SHP77 (cell line): ENCODE results near the gene ATL2.
"Not testable (repeated sequence)": the region's sequence is repeated elsewhere in the genome, so short reads cannot be mapped to it uniquely, and the experiment has no call there.

Experiments used
- DNase-seq, 2 experiments: peaks; one replicate each; lab custom pipeline; 2025; lab: John Stamatoyannopoulos, UW

The ATL2 gene

DNA sequence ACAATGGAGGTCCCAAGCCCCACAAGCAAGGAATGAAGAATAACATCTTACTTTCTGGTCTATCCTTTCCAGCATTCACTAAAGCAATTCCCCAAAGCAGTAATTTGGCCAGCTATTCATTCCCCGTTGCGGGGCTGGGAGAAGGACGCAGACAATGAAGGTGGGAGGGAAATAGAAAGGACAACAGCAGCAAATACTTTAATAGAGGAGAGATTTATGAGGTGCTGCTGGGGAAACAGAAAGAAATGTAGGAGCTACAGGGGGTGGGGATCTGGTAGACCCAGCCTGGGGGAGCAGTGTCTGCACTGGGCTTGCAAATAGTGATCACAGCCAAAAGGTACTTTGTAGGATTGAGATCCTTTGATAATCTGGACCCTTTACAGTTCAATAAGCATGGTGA lies 13.9 kb upstream of the ATL2 start:
- no peak for DNase-seq

DNA sequence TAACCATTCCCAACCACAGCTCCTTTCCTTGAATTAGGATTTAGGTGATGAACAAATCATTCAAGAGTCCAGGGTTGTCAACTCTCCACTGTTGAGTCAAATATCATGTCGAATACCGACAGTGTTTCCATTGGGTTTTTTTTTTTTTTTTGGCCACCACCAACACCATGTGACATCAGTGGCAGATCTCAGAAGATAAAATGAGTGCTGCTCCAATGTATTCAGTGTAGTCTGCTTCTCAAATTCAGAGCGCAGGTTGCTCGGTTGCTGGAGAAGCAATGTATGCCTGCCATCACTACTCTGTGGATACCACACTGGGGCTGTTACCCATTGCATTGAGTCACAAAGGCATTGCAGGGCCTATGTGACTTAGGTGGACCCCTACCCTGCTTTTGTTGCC lies 10.8 kb upstream of the ATL2 start:
- DNase-seq = no peak

DNA sequence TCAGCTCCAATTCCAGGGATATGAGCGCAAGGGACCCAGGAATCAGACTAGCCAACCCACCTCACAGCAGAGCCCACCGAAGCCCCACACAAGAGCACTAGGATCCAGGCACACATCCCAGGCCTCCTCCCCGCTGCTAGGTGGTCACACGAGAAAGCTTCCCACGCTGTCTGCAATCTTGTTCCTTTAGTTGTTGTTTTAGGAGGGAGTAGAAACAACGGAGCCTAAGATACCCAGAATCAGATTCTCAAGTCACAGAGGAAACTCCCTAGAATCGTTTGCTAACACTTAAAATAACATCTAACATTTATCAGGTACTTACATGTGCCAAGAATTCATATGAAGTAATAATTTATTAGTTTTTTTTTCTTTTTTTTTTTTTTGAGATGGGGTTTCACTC lies 9.7 kb upstream of the ATL2 start:
- DNase-seq = no peak

DNA sequence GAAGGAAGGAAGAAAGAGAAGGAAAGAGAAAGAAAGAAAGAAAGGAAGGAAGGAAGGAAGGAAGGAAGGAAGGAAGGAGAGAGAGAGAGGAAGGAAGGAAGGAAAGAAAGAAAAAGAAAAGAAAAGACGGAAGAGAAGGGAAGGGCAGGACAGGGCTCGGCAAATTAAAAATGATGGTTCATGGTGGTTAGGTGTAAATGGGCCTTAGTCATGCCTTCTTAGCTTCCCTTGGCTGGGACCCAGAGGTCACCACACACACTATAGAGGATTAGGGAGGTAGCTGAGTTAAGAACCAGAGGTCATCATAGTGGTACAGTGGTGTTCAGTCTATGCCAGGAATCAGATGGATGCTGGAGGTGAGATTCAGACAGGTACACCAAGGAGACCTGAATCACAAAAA lies 9.3 kb upstream of the ATL2 start:
- DNase-seq = no peak

DNA sequence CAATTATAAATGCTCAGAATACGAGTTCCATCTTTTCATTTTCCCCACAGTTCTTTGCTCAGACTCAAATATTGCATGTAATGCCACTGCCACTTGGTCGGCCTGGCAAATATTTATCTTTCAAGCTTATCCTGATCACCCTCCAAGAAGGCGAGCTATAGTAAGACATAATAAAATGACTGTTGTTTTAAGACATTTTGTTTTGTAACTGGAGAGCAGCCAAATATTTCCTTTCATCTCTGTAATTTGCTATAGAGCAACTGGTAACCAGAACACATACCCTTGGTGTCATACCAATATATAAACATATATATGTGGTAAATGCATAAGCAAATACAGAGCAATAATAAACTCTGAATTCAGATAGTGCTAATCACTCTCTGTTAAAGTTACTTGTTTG lies 7.3 kb upstream of the ATL2 start:
- no peak for DNase-seq

DNA sequence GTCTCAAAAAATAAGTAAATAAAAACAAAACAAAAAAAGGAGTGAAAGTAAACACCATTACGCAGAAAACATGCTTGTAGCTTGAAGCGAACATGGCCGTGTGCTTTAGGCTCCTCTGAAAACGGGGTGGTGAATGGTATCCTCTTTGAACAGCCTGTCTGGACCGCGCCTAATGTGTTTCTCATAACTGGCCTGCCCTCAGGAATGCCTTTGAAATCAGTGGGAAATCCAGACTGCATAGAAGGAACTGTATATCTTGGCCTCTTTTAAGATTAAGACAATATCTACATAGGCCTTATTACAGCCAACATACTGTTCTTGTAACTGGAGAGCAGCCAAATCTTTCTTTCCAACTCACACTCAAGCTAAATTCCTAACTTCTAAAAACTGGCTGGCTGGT lies 6.7 kb upstream of the ATL2 start:
- DNase-seq = not testable (repeated sequence)

DNA sequence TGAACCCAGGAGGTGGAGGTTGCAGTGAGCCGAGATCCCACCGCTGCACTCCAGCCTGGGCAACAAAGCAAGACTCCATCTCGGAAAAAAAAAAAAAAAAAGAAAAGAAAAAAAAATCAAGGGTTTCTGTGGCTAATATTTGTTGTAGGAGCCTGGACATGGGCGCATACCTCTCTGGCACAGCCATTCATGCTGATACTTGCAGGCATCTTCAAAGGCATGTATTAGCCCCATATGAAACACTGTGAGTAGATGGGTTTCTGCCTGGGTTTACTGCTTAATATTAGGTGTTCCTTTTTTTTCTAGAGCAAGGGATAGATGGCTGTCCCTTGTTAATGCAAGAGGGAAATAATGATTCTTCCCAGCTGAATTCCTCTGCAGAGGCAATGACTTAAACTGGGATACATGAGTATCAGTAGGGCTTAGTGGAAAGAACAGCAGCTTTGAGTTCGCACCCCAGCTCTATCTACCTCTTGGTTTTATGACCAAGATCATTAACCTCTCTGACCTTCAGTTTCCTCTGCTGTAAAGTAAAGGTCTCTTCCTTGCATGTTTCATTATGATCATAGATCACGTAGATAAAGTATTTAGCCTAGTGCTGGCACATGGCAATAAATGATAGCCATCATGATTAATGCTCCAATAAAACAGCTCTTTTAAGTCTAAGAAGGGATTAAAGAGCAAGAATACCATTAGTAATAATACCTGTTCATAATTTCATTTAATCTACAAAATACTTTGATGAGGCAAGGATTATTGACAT lies 4.5 kb upstream of the ATL2 start:
- no peak for DNase-seq

DNA sequence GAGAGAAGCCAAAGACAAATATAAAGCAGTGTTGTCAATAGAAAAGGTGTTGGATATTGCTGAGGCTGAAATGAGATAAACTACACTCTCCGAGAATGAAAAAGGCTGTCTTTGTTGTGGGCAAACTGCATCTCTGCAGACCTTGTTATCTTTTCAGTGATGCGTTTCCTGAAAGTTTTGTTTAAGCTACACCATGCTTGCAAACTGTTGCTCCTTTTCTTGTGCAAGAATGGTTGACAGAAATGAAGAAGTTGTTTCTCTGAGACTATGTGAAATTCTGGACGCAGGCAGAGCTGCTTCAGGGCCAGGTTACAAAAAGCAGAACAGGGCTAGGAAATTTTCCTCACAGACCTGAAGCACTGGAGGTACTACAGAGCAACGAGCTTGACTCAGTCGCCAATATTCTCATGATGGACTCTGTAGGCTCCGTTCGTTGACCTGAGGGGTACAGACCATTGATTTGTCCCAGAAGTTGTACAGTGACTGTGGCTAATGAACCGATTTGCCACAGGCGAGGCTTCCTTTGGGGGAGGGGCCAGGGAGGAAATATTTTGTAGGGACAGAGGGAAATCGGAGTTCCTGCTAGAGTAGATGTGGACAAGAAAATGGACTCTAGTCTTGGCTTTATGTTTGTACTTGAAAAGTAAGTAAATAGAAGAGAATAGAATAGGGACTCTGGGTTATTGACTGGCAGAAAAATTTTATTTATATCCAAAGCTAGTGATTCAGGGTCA lies 3.5 kb upstream of the ATL2 start:
- DNase-seq = no peak

DNA sequence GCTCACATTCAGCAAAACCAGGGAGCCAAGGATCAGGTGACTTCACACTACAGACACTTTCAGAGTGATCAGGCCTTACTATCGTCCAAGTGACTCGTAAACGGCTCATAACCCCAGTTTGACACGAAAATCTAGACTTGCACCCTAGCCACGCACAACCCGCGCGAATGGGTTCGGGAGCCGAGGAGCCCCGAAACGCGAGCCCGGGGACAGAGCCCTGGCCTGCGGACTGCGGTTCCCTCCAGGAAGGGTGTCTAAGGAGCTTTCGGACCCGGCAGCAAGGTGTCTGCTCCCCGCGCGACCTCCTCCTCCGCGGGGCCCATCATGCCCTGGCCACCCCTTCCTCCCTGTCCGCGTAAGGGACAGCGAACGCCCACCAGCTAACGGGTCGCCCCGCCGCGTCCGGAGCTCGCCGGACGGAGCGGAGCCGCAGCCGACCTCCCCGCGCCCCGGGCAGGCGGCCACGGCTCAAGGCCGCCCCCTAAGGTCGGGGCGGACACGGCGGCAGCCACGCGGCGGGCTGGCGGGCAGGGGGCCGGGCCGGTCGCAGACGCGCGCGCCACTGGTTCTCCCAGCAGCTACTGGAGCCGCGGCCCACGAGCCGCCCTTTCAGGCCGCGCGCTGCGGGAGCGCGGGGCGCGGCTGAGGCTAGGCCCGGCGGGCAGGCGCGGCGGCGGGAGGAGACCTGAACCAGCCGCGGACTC lies 575 bp downstream of the ATL2 start:
- DNase-seq = peak in 1 of 2 experiments; percentile 36

DNA sequence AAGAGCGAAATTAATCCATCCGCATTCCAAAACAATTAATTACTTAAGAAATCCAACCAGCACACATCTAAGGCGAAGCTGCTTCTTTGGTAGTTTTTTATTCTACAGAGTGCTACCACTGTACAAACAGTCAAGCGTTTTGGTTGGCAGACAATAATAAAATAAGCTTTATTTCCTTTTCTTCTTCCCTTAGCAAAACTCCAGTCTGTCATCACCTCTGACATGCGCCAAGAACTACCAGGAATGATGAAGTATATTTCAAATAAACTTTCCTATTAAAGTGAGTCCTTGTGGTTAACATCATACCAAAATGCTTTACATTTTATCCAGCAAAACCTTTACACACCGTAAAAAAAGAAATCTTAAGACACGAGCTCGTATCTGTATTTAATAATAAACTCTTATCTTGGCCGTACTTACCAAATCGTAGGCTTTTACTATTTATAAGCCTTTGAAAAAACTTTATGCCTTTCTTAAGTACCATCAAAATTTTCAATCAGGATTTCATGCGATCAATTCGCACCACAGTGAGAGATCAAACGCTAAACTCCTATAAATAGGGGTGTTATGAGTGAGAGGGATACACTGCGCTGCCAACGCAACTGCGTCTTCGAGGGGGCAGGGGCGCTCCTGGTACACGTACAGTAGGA lies 1.3 kb downstream of the ATL2 start:
- DNase-seq = no peak

DNA sequence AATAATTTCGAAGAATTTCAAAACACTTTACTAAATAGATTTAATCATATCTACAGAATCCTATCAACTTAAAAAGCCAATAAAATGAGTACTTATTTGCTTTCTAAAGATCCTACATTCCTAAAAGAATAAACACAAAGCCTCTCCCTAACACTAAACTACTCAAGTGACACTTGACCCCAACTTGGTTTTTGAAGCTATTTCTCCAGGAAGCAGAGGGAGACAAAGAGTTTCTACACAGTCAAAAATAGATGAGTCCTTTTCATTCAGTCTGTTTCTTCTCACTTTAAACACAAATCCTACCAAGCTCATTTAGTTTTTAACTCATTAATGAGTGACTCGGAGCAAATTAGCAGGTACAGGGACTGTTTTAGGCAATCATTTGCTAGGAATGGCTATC lies 2.1 kb downstream of the ATL2 start:
- no peak for DNase-seq

DNA sequence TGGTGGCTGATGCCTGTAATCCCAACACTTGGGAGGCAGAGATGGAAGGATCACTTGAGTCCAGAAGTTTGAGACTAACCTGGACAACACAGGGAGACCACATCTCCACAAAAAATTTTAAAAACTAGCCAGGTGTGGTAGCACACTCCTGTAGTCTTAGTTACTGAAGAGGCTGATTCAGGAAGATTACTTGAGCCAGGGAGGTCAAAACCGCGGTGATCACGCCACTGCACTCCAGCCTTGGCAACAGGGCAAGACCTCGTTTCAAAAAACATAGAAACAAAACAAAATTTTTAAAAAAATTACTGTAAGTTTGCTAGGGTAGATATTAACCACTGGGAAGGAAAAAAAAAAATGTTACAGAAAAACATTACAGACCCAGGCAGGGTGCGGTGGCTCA lies 5.8 kb downstream of the ATL2 start:
- no peak for DNase-seq

DNA sequence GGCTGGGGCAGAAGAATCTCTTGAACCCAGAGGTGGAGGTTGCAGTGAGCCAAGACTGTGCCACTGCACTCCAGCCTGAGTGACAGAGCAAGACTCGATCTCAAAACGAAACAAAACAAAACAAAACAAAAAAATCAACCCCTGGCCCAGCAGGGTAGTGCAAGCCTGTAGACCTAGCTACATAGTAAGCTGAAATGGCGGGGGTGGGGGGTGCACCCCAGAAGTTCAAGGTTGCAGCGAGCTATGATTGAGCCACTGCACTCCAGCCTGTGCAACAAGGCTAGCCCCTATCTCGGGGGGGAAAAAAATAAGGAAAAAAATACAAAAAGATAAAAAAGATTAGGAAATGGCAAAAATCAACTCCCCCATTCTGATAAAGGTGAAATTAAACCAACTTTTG lies 6.4 kb downstream of the ATL2 start:
- DNase-seq = no peak

DNA sequence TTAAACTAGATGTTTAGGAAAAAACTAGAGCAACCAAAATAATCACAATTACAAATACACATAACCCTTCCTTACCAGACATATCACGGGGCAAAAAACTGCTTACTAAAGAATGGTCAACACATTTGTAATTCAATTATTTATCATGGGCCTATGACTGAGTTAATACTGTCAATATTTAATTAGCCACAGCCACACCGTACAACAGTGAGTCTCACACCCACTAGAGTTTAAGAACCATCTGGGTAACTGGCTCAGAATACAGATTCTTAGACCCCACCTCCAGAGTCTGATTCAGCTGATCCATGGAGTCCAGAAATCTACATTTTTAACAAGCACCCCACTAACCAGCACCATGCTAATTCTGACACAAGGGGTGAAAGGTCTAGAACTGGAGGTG lies 14.8 kb downstream of the ATL2 start:
- DNase-seq = no peak

DNA sequence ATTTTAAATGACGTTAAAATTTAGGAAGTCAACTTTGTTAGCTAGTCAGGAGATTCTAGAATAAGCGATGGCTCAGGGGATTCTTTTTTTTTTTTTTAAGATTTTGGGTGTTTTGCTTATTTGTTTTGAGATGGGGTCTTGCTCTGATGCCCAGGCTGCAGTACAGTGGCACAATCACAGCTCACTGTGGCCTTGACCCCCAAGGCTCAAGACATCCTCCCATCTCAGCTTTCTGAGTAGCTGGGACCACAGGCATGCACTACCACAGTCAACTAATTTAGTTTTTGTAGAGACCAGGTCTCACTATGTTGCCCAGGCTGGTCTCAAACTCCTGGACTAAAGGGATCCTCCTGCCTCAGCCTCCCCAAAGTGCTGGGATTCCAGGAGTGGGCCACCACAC lies 16.9 kb downstream of the ATL2 start:
- no peak for DNase-seq

DNA sequence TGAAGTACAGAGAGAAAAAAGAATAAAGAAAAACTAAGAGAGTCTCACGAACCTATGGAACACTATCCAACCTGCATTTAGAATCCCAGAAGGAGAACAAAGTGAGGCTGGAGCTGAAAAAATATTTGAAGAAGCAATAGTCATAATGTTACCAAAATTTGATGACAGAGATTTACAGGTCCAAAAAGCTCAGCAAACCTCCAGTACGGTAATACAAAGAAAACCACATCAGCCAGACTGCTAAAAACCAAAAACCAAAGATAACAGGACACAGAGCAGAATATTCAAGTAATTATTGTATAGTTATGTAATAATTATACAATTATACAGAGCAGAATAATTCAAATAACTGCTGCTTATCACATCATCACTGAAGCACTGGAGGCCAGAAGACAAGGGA lies 23.7 kb downstream of the ATL2 start:
- DNase-seq = no peak

DNA sequence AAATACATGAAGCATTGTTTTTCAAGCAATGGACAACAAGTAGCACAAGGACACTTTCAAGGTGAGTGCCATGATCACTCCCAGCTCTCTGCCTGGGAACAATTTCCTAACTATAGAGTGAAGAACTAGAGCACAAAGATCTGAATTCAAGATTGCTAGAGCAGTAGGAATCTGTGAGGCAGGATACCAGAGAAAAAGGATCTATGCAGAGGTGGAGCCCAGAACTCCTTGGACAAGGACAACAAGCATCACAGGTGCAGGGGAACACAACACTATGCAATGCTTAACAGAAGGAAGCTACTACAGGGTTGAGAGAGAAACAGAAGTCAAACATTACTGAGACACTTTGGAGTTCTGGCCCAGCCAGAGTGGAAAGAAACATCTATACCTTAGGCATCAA lies 24.7 kb downstream of the ATL2 start:
- DNase-seq = no peak

DNA sequence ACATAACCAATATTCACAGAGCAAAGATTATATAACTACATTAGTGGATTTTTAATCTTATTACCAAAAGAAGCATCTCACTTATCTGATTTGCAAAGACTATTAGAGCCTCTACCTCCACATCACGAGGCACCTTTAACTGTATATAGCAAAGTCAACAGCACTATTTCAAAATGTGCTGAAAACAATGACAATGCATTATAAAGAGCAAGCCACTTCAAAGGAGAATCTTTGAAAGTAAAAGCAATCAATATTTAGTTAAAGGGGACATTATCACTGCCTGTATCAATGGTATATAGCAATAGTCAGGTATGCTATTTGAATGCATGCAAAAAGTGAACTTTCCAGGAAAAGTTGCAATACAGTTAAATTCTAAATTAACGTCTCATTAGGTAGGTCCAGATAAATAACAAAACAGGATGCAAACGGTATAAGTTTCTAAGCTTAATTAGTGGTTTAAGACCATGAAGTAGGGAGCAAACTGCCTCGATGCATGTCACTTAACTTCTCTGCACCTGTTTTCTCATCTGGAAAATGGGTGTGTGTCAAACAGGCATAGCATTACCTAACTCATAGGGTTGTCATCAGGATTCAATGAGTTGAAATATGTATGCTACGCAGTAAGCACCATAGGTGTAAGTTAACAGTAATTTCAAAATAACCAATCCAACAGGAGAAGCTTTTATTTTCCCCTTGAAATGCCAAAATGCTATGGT lies 31.6 kb downstream of the ATL2 start:
- no peak for DNase-seq

DNA sequence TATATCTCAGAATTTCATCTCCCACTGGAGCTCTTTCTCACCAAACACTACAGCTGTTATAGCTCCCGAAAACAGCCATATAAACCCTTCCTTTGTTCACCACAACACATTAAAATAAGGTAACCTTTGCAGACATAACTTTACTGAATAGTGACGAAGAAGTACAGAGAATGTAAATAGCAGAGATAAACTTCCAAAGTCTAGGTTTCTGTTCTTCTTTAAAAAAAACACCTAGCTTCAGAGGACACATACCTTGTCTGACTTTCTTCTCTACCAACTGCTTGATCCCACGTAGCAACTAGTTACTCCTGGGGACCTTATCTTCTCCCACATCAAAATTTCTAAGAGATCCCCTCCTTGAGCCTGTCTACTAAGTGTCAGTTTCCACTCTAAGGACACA lies 32.3 kb downstream of the ATL2 start:
- no peak for DNase-seq

DNA sequence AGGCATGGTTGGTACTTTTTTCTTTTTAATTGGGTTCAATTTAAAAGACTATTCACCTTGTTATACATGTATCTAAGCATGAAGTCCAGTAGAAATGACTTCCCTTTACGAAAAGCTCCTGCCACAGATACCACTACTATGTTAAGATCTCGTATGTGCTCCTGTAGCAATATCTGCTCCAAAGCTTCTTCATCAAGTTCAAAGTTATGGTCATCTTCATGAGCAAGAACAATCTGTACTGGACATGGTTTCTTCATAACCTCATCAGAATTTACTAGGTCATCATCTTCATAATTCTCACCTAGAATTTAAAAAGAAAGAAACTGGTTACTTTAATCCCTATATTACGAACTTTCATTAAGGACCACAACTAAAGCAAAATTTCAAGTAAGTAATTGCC lies 33.9 kb downstream of the ATL2 start:
- DNase-seq = no peak

DNA sequence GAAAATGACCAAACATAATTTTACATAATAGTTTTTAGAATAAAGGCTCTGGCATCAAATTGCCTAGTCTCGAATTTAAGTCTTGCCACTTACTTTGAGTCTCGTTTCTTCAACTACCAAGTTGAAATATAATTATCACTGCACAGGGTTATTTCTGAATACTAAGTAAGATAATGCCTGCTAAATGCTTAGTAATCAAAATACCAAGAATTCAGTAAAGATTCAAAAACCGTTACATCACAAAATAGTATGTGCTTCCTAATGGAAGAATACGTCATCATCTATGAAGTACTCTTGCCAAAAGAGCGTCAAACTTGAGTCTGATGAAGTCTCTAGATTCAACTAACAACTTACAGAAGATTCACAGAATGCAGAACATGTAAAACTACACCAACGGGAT lies 40.5 kb downstream of the ATL2 start:
- DNase-seq = no peak

DNA sequence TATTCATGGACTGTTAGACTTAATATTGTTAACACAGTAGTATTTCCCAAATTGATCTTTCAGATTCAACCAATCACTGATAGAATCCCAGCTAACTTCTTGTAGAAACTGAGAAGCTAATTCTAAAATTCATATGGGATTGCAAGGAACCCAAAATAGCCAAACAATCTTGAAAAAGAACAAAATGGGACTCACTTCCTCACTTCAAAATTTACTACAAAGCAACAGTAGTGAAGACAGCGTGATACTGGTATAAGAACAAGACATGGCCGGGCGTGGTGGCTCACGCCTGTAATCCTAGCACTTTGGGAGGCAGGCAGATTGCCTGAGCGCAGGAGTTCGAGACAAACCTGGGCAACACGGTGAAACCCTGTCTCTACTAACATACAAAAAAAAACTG lies 46.3 kb downstream of the ATL2 start:
- DNase-seq = no peak
